HG02852 (cell line): ENCODE data around the gene ARHGAP5.
"Not testable (repeated sequence)": the region's sequence is repeated elsewhere in the genome, so short reads cannot be mapped to it uniquely, and the experiment has no call there.

Experiments
- ATAC-seq: cut with Tn5 transposase; IDR thresholded peaks from one replicate; pipeline ENCODE4 v1.9.1; 2021; ENCODE audit warnings: mild to moderate bottlenecking, moderate library complexity; ENCODE audit not compliant: unreplicated experiment

Gene ARHGAP5

DNA sequence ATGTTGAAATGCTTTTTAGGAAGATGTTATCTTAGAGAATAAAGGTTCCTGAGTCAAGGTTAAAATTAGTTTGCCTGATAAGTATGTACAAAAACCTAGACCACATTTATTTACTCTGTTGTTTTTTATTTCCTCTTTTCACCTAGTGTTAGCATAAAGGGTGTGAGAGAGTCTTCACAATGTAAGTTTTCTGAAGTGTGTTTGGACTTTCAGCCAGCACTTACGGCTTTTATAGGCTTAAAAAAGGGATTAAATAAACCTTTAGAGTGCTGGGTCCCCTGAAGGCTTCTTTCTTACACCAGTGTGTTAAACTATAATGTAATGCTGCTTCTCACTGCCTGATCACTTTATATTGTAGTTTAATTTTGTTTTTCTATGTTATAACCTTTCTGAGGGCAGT lies 27.2 kb downstream of the ARHGAP5 start:
- no peak for ATAC-seq

DNA sequence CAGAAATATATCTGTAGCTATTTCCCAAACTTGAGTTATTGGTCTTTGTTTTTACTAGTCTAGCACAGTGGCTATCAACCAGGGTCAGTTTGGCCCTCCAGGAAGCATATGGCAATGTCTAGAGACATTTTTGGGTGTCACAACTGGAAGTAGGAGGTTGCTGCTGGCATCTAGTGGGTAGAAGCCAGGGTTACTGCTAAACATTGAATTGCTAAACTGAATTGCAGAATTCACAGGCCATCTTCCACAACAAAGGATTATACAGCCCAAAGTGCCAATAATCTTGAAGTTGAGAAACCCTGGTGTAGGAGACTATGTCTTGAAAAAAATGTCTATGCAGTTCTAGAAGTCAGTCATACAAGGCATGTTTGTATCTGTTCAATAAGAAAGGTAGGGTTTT lies 27.7 kb downstream of the ARHGAP5 start:
- no peak for ATAC-seq

DNA sequence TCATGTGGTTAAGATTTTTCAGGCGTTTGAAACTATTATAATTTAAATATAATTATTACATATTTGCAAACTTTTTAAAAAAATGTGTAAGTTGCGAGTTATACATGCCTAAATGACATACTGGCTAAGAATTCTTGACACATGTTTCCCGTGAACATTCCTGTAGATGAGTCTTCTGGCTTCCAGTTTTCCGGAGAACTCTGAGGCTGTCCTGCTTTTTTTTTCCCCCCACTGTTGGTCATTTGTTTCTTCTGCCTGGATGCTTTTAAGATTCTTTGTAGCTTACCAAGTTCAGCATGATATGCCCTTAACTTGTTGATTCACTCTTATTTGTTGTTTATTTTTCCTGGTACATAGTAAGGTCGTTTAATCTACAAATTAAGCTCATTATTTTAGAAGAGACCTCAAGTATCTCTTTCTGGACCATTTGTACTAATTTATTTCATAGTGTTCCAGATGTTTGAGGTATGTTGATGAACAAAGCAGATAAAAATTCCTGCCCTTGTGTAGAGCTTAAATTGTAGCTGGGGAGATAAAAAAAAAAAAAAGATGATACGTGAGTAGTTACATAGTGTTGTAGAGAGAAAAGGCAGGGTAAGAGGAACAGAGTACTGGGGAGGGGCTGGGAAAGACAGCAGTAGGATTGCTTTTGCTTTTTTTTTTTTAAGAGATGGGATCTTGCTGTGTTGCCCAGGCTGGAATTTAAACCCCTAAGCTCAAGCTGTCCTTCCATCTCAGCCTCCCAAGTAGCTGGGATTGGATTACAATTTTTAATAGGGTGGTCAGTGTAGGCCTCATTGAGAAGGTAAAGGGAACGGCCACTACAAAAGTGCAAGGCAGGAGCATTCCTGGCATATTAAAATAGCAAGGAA lies 32.8 kb downstream of the ARHGAP5 start:
- ATAC-seq, result no peak

DNA sequence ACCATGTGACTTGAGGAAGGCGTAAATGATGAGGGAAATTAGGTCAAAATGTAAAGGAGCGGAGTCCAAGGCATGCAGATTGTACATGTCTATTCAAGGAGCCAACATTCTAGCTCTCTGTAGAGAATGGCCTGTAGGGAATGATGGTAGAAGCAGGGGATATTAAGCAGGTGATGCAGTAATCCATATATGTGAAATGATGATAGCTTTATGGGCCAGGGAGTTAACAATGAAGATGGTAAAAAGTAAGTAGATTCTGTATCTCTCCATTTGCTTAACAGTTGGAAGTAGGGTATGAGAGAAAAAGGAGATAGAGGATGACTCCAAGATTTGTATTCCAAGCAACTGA lies 33.4 kb downstream of the ARHGAP5 start:
- no peak for ATAC-seq

DNA sequence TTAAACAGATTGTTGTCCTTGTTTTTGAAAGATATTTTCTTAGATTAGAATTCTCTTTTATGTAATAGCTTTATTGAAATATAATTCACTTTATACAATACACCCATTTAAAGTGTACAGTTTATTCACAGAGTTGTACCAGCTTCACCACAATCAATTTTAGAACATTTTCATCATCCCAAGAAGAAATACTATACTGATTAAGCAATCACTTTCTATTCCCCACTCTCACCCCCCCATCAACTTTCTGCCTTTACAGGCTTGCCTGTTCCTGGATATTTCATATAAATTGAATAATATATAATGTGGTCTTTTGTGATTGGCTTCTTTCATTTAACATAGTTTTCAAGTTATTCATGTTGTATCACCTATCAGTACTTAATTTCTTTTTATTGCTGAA lies 44.4 kb downstream of the ARHGAP5 start:
- no peak for ATAC-seq

DNA sequence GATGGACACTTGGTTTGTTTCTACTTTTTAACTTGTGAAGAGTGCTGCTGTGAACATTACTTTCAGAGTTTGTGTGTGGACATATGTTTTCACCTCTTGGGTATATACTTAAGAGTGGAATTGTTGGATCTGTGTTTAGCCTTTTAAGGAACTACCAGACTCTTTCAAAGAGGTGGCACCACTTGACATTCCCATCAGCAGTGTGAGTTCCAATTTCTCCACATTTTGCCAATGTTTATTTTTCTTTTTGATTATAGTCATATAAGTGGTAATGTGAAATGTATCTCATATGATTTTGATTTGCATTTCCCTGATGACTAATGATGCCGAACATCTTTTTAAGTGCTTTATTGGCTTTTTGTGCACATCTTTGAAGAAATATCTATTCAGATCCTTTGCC lies 44.8 kb downstream of the ARHGAP5 start:
- ATAC-seq, result no peak

DNA sequence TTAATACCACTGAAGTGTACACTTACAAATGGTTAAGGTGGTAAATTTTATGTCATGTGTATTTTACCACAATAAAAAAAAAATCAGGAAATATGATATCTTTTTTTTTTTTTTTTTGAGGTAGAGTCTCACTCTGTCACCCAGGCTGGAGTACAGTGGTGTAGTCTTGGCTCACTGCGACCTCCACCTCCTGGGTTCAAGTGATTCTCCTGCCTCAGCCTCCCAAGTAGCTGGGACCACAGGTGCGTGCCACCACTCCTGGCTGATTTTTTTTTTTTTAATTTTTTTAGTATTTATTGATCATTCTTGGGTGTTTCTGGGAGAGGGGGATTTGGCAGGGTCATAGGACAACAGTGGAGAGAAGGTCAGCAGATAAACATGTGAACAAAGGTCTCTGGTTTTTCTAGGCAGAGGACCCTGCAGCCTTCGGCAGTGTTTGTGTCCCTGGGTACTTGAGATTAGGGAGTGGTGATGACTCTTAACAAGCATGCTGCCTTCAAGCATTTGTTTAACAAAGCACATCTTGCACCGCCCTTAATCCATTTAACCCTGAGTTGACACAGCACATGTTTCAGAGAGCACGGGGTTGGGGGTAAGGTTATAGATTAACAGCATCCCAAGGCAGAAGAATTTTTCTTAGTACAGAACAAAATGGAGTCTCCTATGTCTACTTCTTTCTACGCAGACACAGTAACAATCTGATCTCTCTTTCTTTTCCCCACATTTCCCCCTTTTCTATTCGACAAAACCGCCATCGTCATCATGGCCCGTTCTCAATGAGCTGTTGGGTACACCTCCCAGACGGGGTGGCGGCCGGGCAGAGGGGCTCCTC lies 50.0 kb downstream of the ARHGAP5 start:
- not testable (repeated sequence) for ATAC-seq

DNA sequence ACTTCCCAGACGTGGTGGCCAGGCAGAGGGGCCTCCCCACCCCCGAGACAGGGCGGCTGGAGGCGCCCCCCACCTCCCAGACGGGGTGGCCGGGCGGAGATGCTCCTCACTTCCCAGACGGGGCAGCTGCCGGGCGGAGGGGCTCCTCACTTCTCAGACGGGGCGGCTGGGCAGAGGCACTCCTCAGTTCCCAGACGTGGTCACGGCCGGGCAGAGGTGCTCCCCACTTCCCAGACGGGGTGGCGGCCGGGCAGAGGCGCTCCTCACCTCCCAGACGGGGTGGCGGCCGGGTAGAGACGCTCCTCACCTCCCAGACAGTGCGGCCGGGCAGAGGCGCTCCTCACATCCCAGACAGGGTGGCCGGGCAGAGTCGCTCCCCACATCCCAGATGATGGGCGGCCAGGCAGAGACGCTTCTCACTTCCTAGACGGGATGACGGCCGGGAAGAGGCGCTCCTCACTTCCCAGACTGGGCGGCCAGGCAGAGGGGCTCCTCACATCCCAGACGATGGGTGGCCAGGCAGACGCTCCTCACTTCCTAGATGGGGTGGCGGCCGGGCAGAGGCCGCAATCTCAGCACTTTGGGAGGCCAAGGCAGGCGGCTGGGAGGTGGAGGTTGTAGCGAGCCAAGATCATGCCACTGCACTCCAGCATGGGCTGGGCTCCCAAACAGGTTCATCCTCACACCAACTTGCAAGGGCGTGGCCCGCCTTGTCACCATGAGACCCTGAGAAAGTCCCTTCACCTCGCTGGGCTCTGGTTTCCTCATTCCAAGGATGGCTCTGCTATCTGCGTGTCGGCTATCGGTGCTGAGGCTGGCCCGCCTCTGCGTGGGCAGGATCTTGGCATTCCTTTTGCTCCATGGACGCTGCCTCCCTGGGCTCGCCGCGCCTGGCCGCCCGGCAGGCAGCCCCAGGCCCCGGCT lies 50.9 kb downstream of the ARHGAP5 start:
- ATAC-seq, result not testable (repeated sequence)

DNA sequence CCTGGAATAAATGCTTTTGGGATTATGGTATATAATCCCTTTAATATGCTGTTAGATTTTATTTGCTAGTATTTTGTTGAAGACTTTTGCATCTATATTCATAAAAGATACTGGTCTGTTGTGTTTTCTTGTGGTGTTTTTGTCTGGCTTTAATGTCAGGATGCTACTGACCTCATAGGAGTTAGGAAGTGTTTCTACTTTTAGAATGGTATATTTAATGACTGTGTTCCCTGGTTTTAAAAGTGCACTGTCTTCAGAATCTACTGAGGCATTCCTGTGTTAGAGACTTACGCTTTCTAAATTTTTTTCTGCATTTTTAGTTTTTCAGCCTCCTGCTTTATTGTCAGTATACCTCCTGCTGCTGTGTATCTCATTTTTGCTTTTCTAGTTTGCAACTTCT lies 51.6 kb downstream of the ARHGAP5 start:
- ATAC-seq, result no peak

DNA sequence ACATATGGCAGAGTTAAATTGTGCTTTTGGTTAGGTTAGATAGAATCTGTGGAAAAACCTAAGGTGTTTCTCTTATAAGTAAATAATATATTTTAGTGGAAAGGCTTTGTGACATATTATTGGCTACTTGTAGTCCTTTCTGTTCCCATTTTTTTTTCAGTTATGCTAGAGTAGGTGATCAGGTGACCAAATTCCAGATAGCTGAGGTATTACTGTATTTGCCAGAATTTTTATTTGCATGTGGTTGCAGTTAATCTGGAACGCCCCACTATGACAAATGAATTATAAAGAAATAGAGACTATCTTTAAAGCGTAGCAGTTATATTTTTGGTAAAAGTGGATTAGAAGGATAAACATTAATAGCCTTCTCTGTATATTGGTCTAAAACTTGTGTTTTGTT lies 52.0 kb downstream of the ARHGAP5 start:
- no peak for ATAC-seq

DNA sequence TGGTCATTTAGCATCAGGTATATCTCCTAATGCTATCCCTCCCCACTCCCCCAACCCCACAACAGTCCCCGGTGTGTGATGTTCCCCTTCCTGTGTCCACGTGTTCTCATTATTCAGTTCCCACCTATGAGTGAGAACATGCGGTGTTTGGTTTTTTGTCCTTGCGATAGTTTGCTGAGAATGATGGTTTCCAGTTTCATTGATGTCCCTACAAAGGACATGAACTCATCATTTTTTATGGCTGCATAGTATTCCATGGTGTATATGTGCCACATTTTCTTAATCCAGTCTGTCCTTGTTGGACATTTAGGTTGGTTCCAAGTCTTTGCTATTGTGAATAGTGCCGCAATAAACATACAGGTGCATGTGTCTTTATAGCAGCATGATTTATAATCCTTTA lies 54.6 kb downstream of the ARHGAP5 start:
- not testable (repeated sequence) for ATAC-seq

DNA sequence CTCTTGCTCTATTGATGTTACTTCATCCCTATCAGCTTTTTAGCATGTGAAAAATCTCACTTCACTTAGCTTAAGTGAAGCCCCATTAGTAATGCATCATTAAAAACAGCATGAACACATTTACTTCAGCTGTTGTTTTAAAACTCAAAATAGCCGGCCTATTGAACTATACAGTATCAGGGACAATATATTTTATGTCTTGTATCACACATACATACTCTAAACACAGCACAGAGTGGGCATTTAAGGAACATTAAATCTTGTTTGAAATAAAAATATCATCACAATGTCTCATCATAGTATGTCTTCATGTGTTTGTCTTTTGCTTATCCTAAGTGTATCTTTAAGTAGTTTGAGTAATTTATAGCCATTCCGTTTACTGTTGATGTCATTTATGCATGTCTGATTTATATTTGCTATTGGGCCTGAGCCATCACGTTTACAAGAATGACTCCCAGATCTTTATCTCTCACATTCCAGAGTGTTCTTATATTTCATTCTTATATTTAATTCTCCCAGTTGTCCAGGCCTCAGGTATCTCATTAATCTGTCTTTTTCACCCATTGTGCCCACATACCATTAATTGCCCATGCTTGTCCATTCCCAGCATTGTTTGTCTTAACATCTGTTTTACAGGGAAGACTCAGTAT lies 57.5 kb downstream of the ARHGAP5 start:
- ATAC-seq, result no peak

DNA sequence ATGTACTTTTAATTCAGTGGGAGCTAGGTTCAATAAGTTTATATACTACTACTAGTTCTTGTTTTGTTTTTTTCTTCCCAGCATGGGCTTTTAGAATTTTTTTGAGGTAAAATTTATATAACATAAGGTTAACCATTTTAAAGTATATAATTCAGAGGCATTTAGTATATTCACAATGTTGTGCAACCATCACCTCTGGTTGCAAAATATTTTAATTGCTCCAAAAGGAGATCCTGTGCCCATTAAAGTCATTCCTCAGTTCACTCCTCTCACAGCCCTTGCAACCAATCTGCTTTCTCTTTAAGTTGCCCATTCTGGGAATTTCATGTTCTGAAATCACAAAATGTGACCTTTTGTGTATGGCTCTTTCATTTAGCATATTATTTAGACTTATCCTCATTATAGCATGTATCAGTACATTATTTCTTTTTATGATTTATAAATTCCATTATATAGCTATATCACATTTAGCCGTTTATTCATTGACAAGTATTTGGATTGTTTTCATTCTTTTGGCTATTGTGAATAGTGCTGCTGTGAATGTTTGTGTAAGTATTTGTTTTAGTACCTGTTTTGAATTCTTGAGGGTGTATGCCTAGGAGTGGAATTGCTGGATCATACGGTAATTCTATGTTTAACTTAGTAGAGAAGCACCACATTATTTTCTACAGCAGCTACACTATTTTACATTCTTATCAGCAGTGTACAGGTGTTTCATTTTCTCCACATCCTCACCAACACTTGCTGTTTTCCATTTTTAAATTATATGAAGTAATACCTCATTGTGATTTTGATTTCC lies 59.1 kb downstream of the ARHGAP5 start:
- no peak for ATAC-seq

DNA sequence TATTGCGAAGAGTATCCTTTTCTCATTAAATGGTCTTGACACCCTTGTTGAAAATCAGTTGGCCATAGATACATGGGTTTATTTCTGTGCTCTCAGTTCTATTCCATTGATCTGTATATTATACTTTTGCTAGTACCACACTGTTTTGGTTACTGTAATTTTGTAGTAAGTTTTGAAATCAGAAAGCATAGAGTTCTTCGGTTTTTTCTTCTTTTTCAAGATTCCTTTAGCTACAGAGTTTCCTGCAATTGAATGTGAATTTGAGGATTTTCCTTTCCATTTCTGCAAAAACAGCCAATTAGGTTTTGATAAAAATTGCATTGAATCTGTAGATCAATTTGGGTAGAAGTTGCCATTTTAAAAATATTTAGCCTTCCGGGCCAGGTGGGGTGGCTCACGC lies 60.2 kb downstream of the ARHGAP5 start:
- no peak for ATAC-seq

DNA sequence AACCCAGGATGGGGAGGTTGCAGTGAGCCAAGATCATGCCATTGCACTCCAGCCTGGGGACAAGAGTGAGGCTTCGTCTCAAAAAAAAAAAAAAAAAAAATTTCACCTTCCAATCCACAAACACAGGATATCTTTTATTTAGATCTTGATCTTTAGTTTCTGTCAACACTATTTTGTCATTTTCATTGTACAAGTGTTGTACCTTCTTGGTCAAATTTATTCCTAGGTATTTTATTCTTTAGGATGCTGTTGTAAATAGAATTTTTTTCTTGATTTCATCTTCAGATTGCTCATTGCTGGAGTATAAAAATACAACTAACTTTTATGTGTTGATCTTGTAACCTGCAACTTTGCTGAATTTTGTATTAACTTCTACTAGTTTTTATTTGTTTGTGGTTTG lies 60.8 kb downstream of the ARHGAP5 start:
- no peak for ATAC-seq

DNA sequence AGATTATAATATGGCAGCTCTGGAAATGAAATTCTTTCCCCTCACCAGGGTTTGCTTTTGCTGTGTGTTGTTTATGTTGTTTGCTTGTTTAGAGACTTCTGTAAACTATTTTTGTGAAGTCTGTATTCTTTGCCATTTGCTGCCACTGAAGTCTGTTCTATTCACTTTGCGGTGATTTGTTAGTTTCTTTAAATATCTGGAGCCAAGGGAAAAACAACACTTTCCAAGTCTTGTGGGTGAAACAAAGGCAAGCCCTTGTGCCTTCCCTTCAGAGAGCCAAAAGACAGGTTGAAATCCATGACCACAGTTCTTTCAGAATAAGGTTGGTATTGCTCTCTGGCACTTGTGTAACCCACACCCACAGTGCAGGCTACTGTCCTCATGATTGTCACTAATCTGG lies 65.2 kb downstream of the ARHGAP5 start:
- ATAC-seq, result no peak

DNA sequence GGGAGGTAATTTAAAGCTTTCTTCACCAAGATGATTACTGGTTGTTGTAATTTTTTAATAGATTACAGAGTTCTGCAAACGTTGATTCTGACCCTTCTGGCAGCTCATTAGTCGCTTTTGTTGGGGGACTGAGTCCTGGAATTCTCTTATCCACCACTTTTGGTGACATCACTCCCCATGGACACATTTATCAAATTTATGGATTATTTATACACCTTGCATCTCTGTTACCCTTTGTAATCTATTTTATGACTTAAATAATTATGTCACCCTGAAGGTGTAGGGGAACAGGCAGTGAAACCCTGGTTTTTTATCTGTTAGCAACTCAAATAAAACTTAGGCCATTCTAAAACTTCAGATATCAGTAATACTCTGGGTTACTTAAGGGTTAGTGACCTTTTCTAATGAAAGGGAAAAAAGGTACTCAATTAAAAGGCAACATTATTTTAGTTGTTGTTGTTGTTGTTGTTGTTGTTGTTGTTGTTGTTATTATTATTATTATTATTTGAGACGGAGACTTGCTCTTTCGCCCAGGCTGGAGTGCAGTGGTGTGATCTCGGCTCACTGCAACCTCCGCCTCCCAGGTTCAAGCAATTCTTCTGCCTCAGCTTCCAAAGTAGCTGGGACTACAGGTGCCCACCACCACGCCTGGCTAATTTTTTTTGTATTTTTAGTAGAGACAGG lies 65.8 kb downstream of the ARHGAP5 start:
- no peak for ATAC-seq

DNA sequence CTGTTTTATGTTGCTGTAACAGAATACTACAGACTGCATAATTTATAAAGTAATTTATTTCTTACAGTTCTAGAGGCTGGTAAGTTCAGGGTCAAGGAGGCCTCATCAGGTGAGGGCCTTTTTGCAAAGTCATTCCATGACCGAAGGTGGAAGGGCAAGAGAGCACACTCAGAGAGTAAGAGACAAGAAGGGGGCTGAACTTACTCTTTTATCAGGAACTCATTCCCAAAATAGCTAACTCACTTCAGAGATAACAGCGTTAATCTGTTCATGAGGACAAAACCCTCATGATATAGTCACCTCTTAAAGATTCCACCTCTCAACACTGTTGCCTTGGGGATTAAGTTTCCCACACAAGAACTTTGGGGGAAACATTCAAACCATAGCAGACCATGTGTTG lies 73.3 kb downstream of the ARHGAP5 start:
- no peak for ATAC-seq

DNA sequence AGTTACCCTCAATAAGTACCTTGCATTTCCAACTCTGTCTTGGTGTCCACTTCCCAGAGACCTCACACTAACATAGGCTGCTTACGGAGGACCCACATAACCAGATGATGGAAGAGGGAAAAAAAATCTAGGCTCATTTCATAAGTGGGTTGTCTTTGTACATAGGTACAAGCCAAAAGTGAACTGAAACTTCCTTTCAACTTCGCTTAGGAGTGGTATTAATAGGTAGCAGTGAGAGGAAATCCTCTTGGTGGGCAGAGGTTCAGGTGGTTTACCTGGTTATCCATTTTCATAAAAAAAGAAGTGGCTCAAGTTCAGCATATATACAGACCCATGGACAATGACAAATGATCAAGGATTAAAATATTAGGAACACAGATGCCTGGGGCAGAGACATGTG lies 88.9 kb downstream of the ARHGAP5 start:
- ATAC-seq, result no peak
